IPS-18a (cell line): ENCODE data around the gene DPAGT1.
A peak's percentile ranks its signal among the peaks of the same experiment; 100 is the strongest.
"Not testable (repeated sequence)": the region's sequence is repeated elsewhere in the genome, so short reads cannot be mapped to it uniquely, and the experiment has no call there.

Source experiments
- H3K27ac ChIP-seq: one replicate; pipeline ENCODE4 v1.5.1; 2013; ENCODE audit warnings: low read length
- H3K27me3 ChIP-seq: one replicate; pipeline ENCODE4 v1.6.1; 2013; ENCODE audit warnings: mild to moderate bottlenecking, low read length; ENCODE audit not compliant: control insufficient read depth, insufficient read depth
- H3K36me3 ChIP-seq: one replicate; pipeline ENCODE4 v1.6.1; 2013; ENCODE audit warnings: low read depth, low read length; ENCODE audit not compliant: control insufficient read depth
- H3K4me1 ChIP-seq: one replicate; pipeline ENCODE4 v1.6.1; 2013; ENCODE audit warnings: low read depth, low read length; ENCODE audit not compliant: control insufficient read depth
- H3K4me3 ChIP-seq: one replicate; pipeline ENCODE4 v1.5.1; 2013; ENCODE audit warnings: low read length
- H3K9ac ChIP-seq: one replicate; pipeline ENCODE4 v1.6.1; 2013; ENCODE audit warnings: mild to moderate bottlenecking, low read length, moderate library complexity
- H3K9me3 ChIP-seq: one replicate; pipeline ENCODE4 v1.6.1; 2013; ENCODE audit warnings: low read depth, low read length; ENCODE audit not compliant: control insufficient read depth

Gene DPAGT1

GRCh38 chr11:119065369-119065768, 36.3 kb downstream of the DPAGT1 start:
- Histone ChIP-seq H3K9me3 (no peaks in the 10 kb centered on the region), H3K4me1 (no peaks in the 10 kb centered on the region), H3K27me3 (no peaks in the 10 kb centered on the region), H3K27ac (no peak overlapping the region), H3K4me3 (no peak overlapping the region), H3K36me3 (peaks cover 5% of the 10 kb centered on the region), H3K9ac (no peak overlapping the region)

- no peak overlapping the region for H3K9ac ChIP-seq
- H3K27ac ChIP-seq, result no peak overlapping the region
- H3K4me1 ChIP-seq, result no peaks in the 10 kb centered on the region
These were observed 38.9 kb downstream of the DPAGT1 start for GRCh38 chr11:119062779-119063178.

GRCh38 chr11:119061256-119061655, 40.4 kb downstream of the DPAGT1 start:
- no peaks in the 10 kb centered on the region for H3K27me3 ChIP-seq
- no peaks in the 10 kb centered on the region for H3K4me1 ChIP-seq
- H3K4me3 ChIP-seq, result no peak overlapping the region
- no peak overlapping the region for H3K9ac ChIP-seq
- H3K27ac ChIP-seq, result no peak overlapping the region
- H3K36me3 ChIP-seq, result no peaks in the 10 kb centered on the region
- H3K9me3 ChIP-seq, result no peaks in the 10 kb centered on the region

More at GRCh38 chr11:119062779-119063178, 38.9 kb downstream of the DPAGT1 start:
- Histone ChIP-seq H3K27me3 (no peaks in the 10 kb centered on the region), H3K36me3 (no peaks in the 10 kb centered on the region), H3K9me3 (no peaks in the 10 kb centered on the region), H3K4me3 (no peak overlapping the region)

GRCh38 chr11:119059128-119059527, 42.5 kb downstream of the DPAGT1 start:
- not testable (repeated sequence) for H3K9ac ChIP-seq, H3K4me1 ChIP-seq, H3K27ac ChIP-seq, H3K4me3 ChIP-seq, H3K9me3 ChIP-seq, H3K27me3 ChIP-seq
- H3K36me3 ChIP-seq, result peaks cover 12% of the 10 kb centered on the region

- H3K4me3 ChIP-seq, result peak within 1 kb of the TSS; percentile 89
- no peaks in the 10 kb centered on the region for H3K27me3 ChIP-seq
- H3K27ac ChIP-seq, result peak within 1 kb of the TSS; percentile 24
- H3K36me3 ChIP-seq, result peaks cover 31% of the 10 kb centered on the region
- peak within 1 kb of the TSS; percentile 79 for H3K9ac ChIP-seq
- H3K9me3 ChIP-seq, result no peaks in the 10 kb centered on the region
- H3K4me1 ChIP-seq, result peaks cover 5% of the 10 kb centered on the region
These were observed 44.5 kb downstream of the DPAGT1 start, which contains the start of gene HYOU1 for GRCh38 chr11:119057000-119057769. Gene HYOU1, minus strand, starts transcription at chr11:119057205. Its CDS starts 1,045 bp downstream, at chr11:119056160.

- Histone ChIP-seq H3K27me3 (no peaks in the 10 kb centered on the region), H3K9me3 (no peaks in the 10 kb centered on the region), H3K4me1 (peaks cover 5% of the 10 kb centered on the region), H3K36me3 (peaks cover 38% of the 10 kb centered on the region), H3K9ac (peak overlapping the region; percentile 79), H3K4me3 (peak overlapping the region; percentile 89), H3K27ac (no peak overlapping the region)
These were observed 45.1 kb downstream of the DPAGT1 start for GRCh38 chr11:119056421-119056999.

- Histone ChIP-seq H3K9ac (peak overlapping the region; percentile 79), H3K4me3 (peak overlapping the region; percentile 89), H3K27me3 (no peaks in the 10 kb centered on the region), H3K9me3 (no peaks in the 10 kb centered on the region), H3K4me1 (peaks cover 5% of the 10 kb centered on the region), H3K27ac (no peak overlapping the region), H3K36me3 (peaks cover 44% of the 10 kb centered on the region)
These were observed 45.8 kb downstream of the DPAGT1 start for GRCh38 chr11:119055901-119056300.

- no peaks in the 10 kb centered on the region for H3K9me3 ChIP-seq
- no peak overlapping the region for H3K27ac ChIP-seq
- H3K36me3 ChIP-seq, result peaks cover 57% of the 10 kb centered on the region
- H3K4me3 ChIP-seq, result no peak overlapping the region
- H3K9ac ChIP-seq, result no peak overlapping the region
- H3K27me3 ChIP-seq, result no peaks in the 10 kb centered on the region
- peaks cover 5% of the 10 kb centered on the region for H3K4me1 ChIP-seq
These were observed 47.2 kb downstream of the DPAGT1 start for GRCh38 chr11:119054418-119054817.

GRCh38 chr11:119052163-119052814, 49.4 kb downstream of the DPAGT1 start:
- Histone ChIP-seq H3K27me3 (no peaks in the 10 kb centered on the region), H3K9ac (no peak overlapping the region), H3K4me1 (peaks cover 5% of the 10 kb centered on the region), H3K36me3 (peaks cover 77% of the 10 kb centered on the region), H3K27ac (no peak overlapping the region), H3K9me3 (no peaks in the 10 kb centered on the region), H3K4me3 (no peak overlapping the region)

GRCh38 chr11:119051440-119052162, 50.1 kb downstream of the DPAGT1 start:
- Histone ChIP-seq H3K27ac (no peak overlapping the region), H3K9ac (no peak overlapping the region), H3K27me3 (no peaks in the 10 kb centered on the region), H3K4me1 (peaks cover 5% of the 10 kb centered on the region), H3K4me3 (no peak overlapping the region), H3K36me3 (peaks cover 84% of the 10 kb centered on the region), H3K9me3 (no peaks in the 10 kb centered on the region)

GRCh38 chr11:119049081-119049480, 52.6 kb downstream of the DPAGT1 start:
- Histone ChIP-seq H3K9ac (no peak overlapping the region), H3K36me3 (peaks cover 83% of the 10 kb centered on the region), H3K4me1 (peaks cover 4% of the 10 kb centered on the region), H3K27ac (no peak overlapping the region), H3K27me3 (no peaks in the 10 kb centered on the region), H3K9me3 (no peaks in the 10 kb centered on the region), H3K4me3 (no peak overlapping the region)
